MV-4-11 (cell line): Measurements from ENCODE around the gene FAAH.
"Not testable (repeated sequence)": the region's sequence is repeated elsewhere in the genome, so short reads cannot be mapped to it uniquely, and the experiment has no call there.

Source experiments
- DNase-seq: peaks from one replicate; lab custom pipeline; 2025; lab: John Stamatoyannopoulos, UW

FAAH gene

DNA sequence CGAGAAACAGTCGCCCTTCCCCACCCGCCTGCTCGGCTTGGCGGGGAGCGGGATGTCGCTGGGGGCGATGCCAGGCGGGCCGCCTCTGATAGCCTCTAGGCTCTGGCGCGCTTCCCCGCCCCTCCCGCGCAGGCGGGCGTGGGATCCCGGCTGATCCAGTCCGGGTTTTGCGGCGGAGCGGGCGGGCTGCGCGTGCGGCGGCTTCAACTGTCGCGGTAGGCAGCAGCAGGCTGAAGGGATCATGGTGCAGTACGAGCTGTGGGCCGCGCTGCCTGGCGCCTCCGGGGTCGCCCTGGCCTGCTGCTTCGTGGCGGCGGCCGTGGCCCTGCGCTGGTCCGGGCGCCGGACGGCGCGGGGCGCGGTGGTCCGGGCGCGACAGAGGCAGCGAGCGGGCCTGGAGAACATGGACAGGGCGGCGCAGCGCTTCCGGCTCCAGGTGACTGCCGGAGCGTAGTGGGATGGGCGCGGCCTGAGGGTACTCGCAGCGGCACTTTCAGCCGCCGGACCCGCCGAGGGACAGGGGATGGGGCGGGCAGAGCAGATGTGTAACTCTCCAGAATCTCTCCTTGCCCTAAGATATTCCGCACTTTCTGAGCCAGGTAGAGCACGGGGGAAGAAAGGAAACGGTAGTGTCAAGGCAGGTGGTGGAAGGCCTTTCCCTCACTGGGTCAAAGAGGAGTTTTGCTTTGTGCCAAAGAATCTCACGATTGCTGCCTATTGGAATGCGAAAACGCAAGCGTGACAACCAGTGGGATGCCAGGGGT lies at the start of gene FAAH:
TSS of gene FAAH (plus strand) at position 210 of the 764 bp plus-strand sequence. CDS start at position 242, 32 bp downstream.
- DNase-seq = no peak

DNA sequence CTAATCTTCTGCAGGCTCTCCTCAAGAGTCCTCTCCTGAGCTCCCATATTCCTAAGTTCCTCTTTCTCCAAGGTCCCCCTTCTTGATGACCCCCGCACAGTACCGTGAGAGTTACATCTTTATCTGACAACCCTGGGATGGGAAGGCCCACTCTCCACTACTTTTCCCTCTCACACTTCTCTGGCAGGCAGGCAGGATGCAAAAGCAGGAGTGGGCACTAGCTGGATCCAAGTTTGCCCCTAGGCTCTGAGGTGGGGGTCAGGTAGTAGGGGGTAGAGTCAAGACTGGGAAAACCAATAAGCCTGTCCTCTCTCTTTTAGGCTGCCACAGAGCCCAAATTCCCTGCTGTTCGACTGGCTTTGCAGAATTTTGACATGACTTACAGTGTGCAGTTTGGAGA lies 49.6 kb upstream of the FAAH start:
- no peak for DNase-seq

GRCh38 chr1:46345281-46345680 lies 48.8 kb upstream of the FAAH start:
- no peak for DNase-seq

DNA sequence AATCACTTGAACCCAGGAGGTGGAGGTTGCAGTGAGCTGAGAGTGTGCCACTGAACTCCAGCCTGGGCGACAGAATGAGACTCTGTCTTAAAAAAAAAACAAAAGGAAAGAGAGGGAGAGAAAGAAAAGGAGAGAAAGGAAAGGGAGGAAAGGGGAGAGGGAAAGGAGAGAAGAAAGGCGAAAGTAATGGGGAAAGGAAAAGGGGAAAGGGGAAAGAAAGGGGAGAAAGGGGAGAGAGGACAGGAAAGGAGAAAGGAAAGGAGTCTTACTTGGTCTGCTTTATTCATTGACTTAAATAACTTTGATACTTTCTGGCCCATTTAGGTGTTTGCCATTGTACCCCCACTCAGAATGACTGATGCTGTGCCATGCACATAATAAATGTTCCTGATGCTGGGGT lies 41.8 kb upstream of the FAAH start:
- DNase-seq = no peak

DNA sequence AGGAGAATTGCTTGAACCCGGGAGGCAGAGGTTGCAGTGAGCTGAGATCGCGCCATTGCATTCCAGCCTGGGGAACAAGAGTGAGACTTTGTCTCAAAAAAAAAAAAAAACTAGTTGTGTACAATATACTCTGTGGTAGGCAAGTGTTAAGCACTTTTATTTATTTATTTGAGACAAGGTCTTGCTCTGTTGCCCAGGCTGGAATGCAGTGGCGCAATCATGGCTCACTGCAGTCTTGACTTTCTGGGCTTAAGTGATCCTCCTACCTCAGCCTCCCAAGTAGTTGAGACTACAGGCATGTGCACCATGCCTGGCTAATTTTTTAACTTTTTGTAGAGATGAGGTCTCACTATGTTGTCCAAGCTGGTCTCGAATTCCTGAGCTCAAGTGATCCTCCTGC lies 38.2 kb upstream of the FAAH start:
- DNase-seq = not testable (repeated sequence)

GRCh38 chr1:46362158-46362557 lies 32.0 kb upstream of the FAAH start:
- DNase-seq = no peak

- no peak for DNase-seq
These were observed 31.0 kb upstream of the FAAH start for GRCh38 chr1:46363121-46363520.

DNA sequence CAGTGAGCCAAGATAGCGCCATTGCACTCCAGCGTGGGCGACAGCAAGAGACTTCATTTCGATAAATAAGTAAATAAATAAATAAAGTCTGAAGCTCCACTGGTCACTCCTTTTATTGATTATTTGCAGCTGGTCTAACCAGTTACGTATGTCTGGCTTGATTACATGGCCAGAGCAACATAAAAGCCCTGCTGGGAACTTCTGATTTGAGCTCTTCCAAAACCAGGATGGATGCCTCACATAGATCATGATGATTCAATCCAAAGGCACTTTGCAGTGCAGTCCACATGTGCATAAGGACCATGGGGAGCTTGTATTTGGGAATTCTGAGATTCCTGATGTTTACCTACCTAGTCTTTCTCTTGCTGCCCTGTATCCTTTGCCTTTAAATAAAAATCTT lies 29.5 kb upstream of the FAAH start:
- no peak for DNase-seq

DNA sequence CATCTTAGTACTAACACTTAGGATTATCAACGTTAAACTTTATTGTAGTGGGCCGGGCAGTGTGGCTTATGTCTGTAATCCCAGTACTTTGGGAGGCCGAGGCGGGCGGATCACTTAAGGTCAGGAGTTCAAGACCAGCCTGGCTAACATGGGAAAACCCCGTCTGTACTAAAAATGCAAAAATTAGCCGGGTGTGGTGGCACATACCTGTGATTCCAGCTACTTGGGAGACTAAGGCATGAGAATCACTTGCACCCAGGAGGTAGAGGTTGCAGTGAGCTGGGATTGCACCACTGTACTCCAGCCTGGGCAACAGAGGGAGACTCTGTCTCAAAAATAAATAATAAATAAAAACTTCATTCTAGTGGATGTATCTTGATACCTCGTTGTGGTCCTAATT lies 28.3 kb upstream of the FAAH start:
- not testable (repeated sequence) for DNase-seq

DNA sequence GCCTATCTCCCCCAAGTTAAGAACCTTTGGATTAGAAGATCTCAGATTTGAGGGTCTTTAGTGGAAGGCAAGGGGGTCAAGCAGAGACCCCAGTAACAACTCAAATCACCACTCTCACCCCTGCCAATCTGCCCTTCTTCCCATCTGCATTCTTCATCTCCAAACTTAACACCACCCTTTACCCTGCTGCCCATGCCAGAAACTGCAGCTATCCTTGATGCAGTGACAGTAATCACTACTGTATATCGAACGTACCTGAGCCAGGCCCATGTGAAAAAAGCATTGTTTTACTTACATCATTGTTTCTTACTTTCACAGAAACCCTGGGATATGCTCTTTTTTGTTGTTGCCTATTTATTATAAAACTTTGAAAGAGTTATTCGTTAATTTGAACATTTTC lies 27.0 kb upstream of the FAAH start:
- no peak for DNase-seq

- DNase-seq = not testable (repeated sequence)
These were observed 26.4 kb upstream of the FAAH start for GRCh38 chr1:46367701-46368100.

DNA sequence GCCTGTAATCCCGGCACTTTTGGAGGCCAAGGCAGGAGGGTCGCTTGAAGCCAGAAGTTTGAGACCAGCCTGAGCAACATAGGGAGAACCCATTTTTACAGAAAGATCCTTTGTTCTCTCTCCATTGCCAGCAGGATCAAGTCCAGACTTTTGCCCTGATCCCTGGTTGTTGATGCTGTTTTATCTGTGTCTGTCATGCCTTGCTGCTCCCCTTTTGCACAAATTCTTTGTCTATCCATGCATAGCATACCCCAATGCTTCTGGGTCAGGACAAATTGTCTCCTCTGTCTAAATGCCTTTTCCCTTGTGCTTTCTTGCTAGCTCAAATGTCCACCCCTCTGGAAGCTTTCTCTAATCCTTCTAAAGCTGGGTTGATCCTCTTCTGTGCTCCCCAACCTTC lies 25.3 kb upstream of the FAAH start:
- DNase-seq = no peak

DNA sequence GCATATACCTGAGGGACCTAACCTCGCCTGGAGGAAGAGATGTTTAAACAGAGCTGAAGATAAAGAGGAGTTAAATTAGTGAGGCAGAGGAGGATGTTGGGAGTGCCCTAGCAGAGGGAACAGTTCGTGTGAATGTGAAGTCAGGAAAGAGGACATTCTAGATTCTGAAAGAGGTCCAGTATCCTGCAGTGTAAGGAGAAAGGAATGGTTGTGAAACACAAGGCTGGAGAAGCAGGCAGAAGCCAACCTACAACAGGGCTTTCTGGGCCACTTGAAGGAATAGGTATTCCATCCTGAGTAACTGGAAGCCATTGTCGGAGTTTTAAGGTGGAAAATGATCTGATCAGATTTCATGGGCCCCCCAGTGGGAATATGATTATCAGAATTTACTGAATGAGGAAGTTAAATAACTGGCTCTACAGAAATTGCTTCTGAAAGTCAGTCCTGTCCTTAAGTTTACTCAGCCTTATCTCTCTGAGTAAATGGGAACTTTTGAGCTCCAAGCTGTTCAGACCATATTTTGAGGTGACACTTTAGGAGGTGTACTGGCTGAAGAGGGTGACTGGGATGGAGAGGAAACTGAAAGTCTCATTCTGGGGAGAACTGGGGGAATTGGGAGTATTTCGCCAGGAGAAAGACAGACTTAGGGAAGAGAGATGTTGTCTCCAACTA lies 24.4 kb upstream of the FAAH start:
- DNase-seq = peak; percentile 50

DNA sequence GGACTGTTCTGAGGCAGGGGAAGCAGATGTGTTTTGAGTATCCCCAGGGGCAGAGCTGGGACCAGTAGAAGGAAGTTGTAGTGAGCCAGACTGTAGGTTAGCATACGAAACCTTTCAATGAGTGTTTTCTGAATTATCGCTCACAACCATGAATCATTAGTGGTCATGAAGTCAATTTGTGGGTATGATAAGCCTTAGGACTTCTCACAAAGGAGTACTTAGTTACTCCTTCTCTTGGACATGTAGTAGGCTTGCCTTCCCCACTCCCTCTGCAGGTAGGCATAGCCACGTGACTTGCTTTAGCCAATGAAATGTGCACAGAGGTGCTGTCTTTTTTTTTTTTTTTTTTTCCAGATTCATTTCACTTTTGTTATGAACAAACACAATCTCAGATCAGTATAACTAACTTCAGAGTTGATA lies 23.9 kb upstream of the FAAH start:
- DNase-seq = peak; percentile 76

GRCh38 chr1:46372431-46372830 lies 21.7 kb upstream of the FAAH start:
- no peak for DNase-seq

DNA sequence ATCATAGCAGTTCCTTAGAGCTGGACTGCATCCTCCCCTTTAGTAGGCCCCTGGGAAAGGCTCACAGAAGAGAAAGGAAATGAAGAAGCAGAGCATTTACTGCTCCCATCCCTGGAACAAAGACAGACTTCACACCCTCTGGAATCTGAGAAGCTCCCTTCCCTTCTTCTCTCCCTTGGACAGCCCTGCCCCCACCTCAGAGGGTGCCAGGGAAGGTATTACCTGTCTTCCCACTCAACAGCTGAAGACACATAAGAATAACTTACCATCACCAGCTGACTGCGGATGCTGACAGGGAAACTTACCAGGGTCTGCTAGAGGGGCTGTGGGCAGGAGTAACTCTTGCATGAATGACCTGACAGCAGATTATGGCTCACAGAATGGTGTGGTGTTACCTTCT lies 14.1 kb upstream of the FAAH start:
- no peak for DNase-seq

DNA sequence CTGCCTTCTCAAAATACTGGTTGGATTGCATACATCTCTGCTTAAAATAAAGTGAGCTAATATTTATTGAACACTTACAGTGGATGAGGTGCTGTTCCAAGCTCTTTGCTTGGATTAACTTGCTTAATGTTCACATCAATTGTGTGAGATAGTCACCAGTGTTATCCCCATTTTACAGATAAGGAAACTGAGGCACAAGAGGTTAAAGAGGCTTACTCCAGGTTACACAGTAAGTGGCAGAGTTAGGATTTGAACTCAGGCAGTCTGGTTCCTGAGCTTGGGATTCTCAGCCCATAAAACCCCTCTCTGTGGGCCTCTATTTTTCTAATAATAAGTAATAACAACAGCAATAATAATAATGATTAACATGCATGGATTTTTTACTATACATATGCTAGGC lies 13.6 kb upstream of the FAAH start:
- DNase-seq = no peak

GRCh38 chr1:46393510-46393909 lies 607 bp upstream of the FAAH start:
- no peak for DNase-seq

- no peak for DNase-seq
These were observed 852 bp downstream of the FAAH start for GRCh38 chr1:46394872-46395465.

GRCh38 chr1:46396441-46397398 lies 2.6 kb downstream of the FAAH start:
- no peak for DNase-seq

- DNase-seq = peak; percentile 32
These were observed 5.2 kb downstream of the FAAH start for GRCh38 chr1:46399307-46399706.

- DNase-seq = no peak
These were observed 6.3 kb downstream of the FAAH start for GRCh38 chr1:46400421-46400820.
